Measurements from ENCODE around the gene NAT9.

GRCh38 chr17:74740641-74741387, 35.3 kb downstream of the NAT9 start:
- TF ChIP-seq CTCF (IDR thresholded peaks at IDR 0.05): no peak
- TF ChIP-seq POLR2A (IDR thresholded peaks at IDR 0.05): no peak
